DMS153 (cell line): Measurements from ENCODE around the gene PFKFB1.
A peak's percentile ranks its signal among the peaks of the same experiment; 100 is the strongest.

ENCODE experiments used
- DNase-seq: peaks from one replicate; lab custom pipeline; 2025; lab: John Stamatoyannopoulos, UW

PFKFB1 gene

GRCh38 chrX:54922547-54922946 is 71.4 kb downstream of the PFKFB1 start:
- DNase-seq = no peak

- no peak for DNase-seq
Measured at GRCh38 chrX:54921427-54922021, 72.5 kb downstream of the PFKFB1 start.

GRCh38 chrX:54920610-54921426 is 73.2 kb downstream of the PFKFB1 start, which contains the start of gene TRO:
TRO (plus strand) TSS chrX:54920824; CDS start chrX:54922247, 1,423 bp downstream.
- DNase-seq = no peak

GRCh38 chrX:54909941-54910340 is 84.0 kb downstream of the PFKFB1 start:
- no peak for DNase-seq

- no peak for DNase-seq
Measured at GRCh38 chrX:54894159-54894558, 99.8 kb downstream of the PFKFB1 start.

- peak; percentile 13 for DNase-seq
Measured at GRCh38 chrX:54891573-54891972, 102.4 kb downstream of the PFKFB1 start.

- no peak for DNase-seq
Measured at GRCh38 chrX:54885740-54886139, 108.2 kb downstream of the PFKFB1 start.
